ENCODE results near the gene ASPHD2.

The ASPHD2 gene

GRCh38 chr22:26391091-26391490, 38.0 kb upstream of the ASPHD2 start:
- no peak for DNase-seq (ENCODE audit: low read depth)
- H3K4me3 ChIP-seq (ENCODE audit: control insufficient read depth, low read depth, low read length), result no peak overlapping the region
- no peak for TF ChIP-seq CTCF (IDR thresholded peaks at IDR 0.05; ENCODE audit: control insufficient read depth, insufficient read depth, low read depth, low read length, missing control alignments)

GRCh38 chr22:26391623-26392022, 37.4 kb upstream of the ASPHD2 start:
- no peak for TF ChIP-seq CTCF (IDR thresholded peaks at IDR 0.05; ENCODE audit: control insufficient read depth, insufficient read depth, low read depth, low read length, missing control alignments)
- H3K4me3 ChIP-seq (ENCODE audit: control insufficient read depth, low read depth, low read length), result no peak overlapping the region
- no peak for DNase-seq (ENCODE audit: low read depth)

- TF ChIP-seq CTCF (IDR thresholded peaks at IDR 0.05; ENCODE audit: control insufficient read depth, insufficient read depth, low read depth, low read length, missing control alignments), result peak; percentile 9
- no peak for DNase-seq (ENCODE audit: low read depth)
- H3K4me3 ChIP-seq (ENCODE audit: control insufficient read depth, low read depth, low read length), result no peak overlapping the region
These were observed 35.1 kb upstream of the ASPHD2 start for GRCh38 chr22:26393929-26394328.

- no peak overlapping the region for H3K4me3 ChIP-seq (ENCODE audit: control insufficient read depth, low read depth, low read length)
- no peak for TF ChIP-seq CTCF (IDR thresholded peaks at IDR 0.05; ENCODE audit: control insufficient read depth, insufficient read depth, low read depth, low read length, missing control alignments)
- no peak for DNase-seq (ENCODE audit: low read depth)
These were observed 34.3 kb upstream of the ASPHD2 start for GRCh38 chr22:26394777-26395176.

- TF ChIP-seq CTCF (IDR thresholded peaks at IDR 0.05; ENCODE audit: control insufficient read depth, insufficient read depth, low read depth, low read length, missing control alignments), result no peak
- no peak overlapping the region for H3K4me3 ChIP-seq (ENCODE audit: control insufficient read depth, low read depth, low read length)
- no peak for DNase-seq (ENCODE audit: low read depth)
These were observed 33.1 kb upstream of the ASPHD2 start for GRCh38 chr22:26395926-26396325.

GRCh38 chr22:26398741-26399153, 30.3 kb upstream of the ASPHD2 start:
- TF ChIP-seq CTCF (IDR thresholded peaks at IDR 0.05; ENCODE audit: control insufficient read depth, insufficient read depth, low read depth, low read length, missing control alignments), result peak; percentile 85
- peak; percentile 59 for DNase-seq (ENCODE audit: low read depth)
- H3K4me3 ChIP-seq (ENCODE audit: control insufficient read depth, low read depth, low read length), result no peak overlapping the region

GRCh38 chr22:26399289-26399688, 29.8 kb upstream of the ASPHD2 start:
- TF ChIP-seq CTCF (IDR thresholded peaks at IDR 0.05; ENCODE audit: control insufficient read depth, insufficient read depth, low read depth, low read length, missing control alignments), result no peak
- no peak overlapping the region for H3K4me3 ChIP-seq (ENCODE audit: control insufficient read depth, low read depth, low read length)
- DNase-seq (ENCODE audit: low read depth), result no peak
